HG03460 (cell line): ENCODE results near the gene AURKA.
A peak's percentile ranks its signal among the peaks of the same experiment; 100 is the strongest.
"Not testable (repeated sequence)": the region's sequence is repeated elsewhere in the genome, so short reads cannot be mapped to it uniquely, and the experiment has no call there.

Experiments used
- ATAC-seq: cut with Tn5 transposase; IDR thresholded peaks from one replicate; pipeline ENCODE4 v1.9.1; 2021; ENCODE audit not compliant: unreplicated experiment

AURKA gene

DNA sequence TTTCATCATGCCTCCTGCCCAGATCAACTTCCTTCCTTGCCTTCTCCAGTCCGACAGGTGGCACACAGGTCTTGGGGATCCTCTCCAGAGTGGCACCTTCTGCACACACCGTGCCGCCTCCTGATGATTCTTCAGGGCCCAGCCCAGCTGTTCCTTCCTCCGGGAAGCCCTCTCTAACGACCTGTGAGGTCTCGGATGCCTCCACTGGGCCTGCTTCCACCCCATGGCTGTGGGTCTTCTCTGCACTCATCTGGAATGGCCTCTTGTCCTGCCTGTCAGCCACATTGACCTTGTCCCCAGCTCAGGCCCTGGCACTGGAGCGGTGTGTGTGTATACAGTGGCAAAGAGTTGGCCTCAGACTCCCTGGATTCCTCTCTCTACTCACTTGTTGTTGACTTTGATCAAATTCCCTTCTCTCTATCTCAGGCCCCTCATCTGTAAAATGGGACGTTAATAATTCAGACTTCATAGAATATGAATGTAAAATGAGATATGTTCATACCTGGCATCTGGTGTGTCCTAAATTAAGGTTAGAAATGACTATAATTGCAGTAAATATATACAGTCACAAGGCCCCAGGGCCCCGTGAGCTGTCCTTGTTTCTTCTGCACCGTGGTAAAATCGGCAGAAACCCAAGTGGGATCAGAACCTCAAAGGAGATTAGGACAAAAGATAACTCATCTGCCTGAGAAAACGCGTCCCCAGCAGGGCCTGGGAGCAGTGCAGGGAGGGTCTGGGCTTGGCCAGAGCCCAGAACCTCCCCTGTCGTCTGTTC, 31.7 kb downstream of the AURKA start:
- ATAC-seq: no peak

GRCh38 chr20:56359212-56360132, 32.5 kb downstream of the AURKA start:
- ATAC-seq: peak; percentile 31

DNA sequence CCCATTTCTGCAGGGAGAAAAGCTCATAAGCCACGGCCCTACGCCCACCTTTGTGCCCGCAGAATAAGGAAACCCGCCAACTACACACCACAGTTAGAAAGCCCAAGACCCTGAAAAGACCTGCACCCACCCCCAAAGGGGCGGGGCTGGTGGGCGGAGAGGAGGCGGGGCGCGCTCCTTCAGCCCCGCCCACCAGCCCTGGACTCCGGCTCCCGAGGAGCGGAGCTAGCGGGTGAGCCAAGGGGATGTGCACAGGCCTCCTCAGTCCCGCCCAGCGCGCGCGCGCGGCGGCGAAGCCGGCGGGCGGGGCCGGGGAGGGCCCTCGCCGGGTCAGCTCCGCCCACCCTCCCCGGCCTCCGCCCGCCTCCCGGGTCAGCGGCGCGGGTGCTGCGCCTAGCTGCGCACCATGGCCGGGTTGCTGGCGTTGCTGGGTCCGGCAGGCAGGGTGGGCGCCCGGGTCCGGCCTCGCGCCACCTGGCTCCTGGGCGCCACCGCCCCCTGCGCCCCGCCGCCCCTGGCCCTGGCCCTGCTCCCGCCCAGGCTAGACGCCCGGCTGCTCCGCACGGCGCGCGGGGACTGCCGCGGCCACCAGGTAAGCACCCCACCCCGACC, 33.3 kb downstream of the AURKA start, which contains the start of gene FAM210B:
TSS of gene FAM210B (plus strand) at position 375 of the 612 bp plus-strand sequence. CDS start at position 407, 32 bp downstream.
- peak; percentile 95 for ATAC-seq

DNA sequence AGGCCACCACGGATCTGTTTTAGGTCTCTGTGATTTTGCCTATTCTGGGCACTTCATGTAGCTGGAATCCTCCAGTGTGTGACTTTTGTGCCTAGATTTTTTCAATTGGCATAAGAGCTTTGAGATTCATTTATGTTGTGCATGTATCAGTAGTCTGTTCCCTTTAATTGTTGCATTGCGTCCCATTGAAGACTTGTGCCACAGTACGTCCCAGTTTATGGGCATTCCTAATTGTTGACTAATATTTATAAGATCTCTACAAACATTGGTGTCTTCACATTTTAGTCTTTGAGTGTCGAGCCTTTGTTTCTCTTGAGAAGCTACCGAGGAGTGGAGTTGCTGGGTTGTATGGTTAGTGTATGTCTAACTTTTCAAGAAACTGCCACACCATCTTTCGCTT, 33.9 kb downstream of the AURKA start:
- no peak for ATAC-seq

DNA sequence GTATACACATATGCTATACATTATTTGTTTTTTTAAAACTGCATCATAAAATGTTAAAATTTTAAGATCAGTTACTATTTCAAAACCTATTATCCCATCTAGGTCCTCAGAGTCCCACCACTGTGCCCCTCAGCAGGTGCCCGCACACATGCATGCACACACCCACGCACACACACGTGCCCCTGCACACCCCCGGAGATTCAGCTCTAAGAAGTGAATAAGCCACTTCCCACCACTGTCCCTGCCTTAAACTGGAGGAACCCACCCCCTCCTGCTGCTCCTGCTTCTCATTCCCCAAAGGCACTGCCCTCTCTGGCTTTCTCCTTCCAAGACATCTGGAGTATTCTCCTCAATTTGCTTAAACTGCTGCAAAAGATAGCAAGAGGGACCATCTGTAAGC, 38.7 kb downstream of the AURKA start:
- ATAC-seq: no peak

- no peak for ATAC-seq
Observed at GRCh38 chr20:56352345-56353055, 39.5 kb downstream of the AURKA start.

DNA sequence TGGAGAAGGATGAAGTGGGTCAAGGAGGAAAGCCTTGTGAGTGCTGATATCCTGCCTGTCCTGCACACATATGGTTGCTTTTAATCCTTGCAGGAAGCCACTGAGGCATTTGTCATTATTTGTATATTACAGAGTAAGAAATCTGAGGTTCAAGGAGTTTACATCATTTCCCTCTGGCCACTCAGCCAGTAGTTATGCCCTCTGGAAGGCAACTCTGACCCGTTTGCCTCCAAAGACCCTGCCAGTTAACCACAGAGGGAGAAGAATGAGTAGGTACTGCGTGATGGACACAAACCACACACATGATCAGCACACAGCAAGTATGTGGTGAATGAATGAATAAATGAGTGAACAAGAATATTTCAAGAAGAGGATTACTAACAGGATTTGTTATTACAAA, 41.2 kb downstream of the AURKA start:
- ATAC-seq: no peak

GRCh38 chr20:56348746-56349145, 43.3 kb downstream of the AURKA start:
- ATAC-seq: no peak

DNA sequence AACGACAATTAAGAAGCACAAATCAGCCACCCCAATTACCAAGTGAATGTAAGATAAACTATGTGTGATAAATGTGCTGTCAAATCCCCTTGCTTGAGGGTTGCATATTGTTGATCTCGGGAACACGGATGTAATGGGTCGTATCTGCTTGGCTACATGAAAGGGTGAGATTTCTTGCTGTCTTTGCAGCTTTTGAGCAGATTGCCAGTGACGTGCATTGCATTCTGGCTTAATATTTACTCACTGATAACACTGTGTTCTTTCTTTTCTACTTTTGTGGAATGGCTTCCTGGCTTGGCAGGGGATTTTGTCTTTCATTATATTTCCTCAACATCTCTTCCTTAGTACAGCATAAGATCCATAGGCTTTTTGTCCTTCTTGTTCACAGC, 43.7 kb downstream of the AURKA start:
- no peak for ATAC-seq

DNA sequence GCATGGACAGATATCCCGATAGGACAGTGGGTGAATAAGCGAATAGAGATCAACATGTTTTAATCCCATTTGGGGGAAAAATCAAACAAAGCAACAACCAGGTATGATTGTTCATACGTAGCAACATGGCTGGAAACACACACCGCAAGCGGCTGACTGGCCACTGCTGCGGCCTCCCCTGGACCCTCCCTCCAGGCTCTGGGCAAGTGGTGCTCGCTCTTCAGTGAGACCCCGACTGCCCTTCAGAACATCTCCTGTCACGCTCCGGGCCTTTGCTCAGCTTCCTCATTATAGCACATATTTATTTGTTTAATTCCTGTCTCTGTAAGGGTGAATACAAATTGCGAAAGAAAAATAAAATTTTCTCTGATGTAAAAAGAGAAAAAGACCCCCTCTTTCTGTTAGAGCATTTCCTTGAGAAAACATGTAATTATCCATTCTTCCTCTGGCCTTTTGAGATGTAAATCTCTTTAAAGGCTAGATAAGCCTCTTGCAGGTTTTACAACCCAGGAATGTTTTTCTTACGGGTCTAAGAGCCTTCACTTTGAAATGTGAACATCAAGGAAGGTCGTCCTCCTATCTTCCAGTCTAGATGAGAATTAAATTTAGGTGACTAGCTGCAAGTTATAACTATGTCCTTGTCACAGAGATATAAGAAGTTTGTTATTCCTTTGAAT, 44.2 kb downstream of the AURKA start:
- ATAC-seq: no peak

GRCh38 chr20:56345911-56346310, 46.1 kb downstream of the AURKA start:
- ATAC-seq: no peak

- no peak for ATAC-seq
Observed at GRCh38 chr20:56343861-56344381, 48.1 kb downstream of the AURKA start.

GRCh38 chr20:56342783-56343182, 49.2 kb downstream of the AURKA start:
- no peak for ATAC-seq

- ATAC-seq: not testable (repeated sequence)
Observed at GRCh38 chr20:56336709-56337108, 55.3 kb downstream of the AURKA start.

GRCh38 chr20:56328861-56329260, 63.2 kb downstream of the AURKA start:
- no peak for ATAC-seq

DNA sequence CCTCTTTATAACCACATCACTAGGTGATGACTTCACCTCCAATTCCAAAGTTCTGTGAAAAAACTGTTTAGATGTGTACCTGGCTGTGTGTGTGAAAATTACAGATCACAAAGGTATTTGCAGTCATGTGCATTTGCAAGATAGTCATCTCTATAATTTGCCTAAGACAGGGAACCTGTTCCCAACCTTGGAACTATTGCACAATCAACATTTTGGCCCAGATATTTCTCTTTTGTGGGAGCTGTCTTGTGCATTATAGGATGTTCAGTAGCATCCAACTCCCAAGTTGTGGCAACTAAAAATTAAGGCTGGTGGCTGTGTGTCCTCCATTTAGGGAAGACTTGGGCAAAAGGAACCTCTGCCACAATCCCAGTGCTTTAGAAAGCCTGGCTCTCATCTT, 67.2 kb downstream of the AURKA start:
- no peak for ATAC-seq

GRCh38 chr20:56323656-56324055, 68.4 kb downstream of the AURKA start:
- ATAC-seq: no peak

GRCh38 chr20:56323206-56323605, 68.8 kb downstream of the AURKA start:
- ATAC-seq: no peak

DNA sequence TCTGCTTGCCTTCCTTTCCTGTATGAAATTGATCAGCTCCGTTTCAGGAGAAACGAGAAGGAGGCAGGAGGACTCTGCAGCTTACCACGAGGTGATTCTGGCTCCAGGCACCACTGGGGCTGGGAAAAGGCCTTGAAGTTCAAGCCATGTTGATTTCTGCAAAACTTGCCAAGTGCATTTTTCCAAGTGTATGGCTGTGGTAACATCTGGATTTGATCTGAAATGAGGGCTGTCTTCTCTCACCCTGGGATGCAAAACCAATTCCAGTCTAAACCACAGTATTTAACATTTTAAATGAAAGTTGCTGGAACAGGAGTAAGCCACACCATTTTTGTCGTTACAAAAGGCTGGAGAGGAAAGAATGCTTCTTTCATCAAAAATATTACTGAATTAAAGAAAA, 69.3 kb downstream of the AURKA start:
- ATAC-seq: no peak
